Ovary (tissue), 3 donors: ENCODE results near the gene HCN4.

Experiments used
- POLR2A ChIP-seq: fragments of 450-650 bp; IDR thresholded peaks from one replicate; pipeline ENCODE4 v1.6.1; 2017; ENCODE audit warnings: antibody characterized with exemption, mild to moderate bottlenecking, moderate library complexity
- TF ChIP-seq, protein P1 (sequence below), 3 donors: fragments of 450-650 bp in 2 of 3; fragments of 200-600 bp in 1 of 3; IDR thresholded peaks; one replicate each; pipeline versions ENCODE4 v1.5.1 to v1.8.0; 2016 to 2022; ENCODE audit warnings: antibody characterized with exemption in 3 of 3, mild to moderate bottlenecking in 1 of 3
- donor health status: DM: no; HTN: no; CAD: no.

DNA sequence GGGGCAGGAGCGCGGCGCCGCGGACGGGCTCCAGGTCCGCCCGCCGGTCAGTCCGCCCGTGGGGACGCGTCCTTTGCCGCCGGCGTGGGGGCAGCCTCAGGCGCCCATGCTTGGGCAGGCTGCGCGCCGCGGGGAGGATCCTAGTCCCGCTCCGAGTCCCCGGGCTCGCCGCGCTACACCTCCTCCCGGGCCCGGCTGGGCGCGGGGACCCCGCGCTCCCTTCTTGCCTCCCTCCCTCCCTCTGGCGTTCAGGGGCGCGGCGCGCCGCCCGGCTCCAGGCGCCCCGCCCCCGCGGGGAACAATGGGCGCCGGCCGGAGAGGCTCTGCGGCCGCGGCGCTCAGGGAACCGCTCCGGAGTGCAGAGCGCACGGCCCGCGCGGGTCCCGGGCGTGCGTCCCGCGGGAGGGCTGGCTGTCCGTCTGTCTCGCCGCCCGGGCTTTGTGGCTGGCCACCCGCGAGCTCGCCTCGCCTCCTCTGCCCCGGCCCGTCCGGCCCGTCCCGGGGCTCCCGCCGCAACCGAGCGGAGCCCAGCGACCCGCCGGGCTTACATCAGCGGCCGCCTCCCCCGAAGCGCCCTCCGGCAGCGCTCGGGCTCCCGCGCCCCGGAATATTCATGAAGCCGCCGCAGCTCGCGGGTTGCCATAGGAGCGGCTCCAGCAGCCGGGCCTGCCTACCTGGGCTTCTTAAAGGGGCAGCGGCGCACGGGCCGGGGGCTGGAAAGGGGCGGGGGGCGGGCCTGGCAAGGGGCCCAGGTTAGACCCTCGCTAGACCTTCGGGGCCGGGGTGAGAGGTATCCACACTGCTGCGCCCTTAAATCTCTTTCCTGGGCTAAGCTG lies at the start of gene HCN4:
- no peak for TF ChIP-seq POLR2A
- TF ChIP-seq, protein P1, sequence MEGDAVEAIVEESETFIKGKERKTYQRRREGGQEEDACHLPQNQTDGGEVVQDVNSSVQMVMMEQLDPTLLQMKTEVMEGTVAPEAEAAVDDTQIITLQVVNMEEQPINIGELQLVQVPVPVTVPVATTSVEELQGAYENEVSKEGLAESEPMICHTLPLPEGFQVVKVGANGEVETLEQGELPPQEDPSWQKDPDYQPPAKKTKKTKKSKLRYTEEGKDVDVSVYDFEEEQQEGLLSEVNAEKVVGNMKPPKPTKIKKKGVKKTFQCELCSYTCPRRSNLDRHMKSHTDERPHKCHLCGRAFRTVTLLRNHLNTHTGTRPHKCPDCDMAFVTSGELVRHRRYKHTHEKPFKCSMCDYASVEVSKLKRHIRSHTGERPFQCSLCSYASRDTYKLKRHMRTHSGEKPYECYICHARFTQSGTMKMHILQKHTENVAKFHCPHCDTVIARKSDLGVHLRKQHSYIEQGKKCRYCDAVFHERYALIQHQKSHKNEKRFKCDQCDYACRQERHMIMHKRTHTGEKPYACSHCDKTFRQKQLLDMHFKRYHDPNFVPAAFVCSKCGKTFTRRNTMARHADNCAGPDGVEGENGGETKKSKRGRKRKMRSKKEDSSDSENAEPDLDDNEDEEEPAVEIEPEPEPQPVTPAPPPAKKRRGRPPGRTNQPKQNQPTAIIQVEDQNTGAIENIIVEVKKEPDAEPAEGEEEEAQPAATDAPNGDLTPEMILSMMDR (IDR thresholded peaks at IDR 0.05): no peak
